ENCODE measurements around the gene MTAP.

MTAP gene

GRCh38 chr9:21903380-21903965 lies 101.0 kb downstream of the MTAP start:
- H3K4me3 ChIP-seq (ENCODE audit: low read depth, low read length) = no peak overlapping the region

GRCh38 chr9:21904371-21904770 lies 101.9 kb downstream of the MTAP start:
- H3K4me3 ChIP-seq (ENCODE audit: low read depth, low read length) = no peak overlapping the region
- TF ChIP-seq, protein P1, sequence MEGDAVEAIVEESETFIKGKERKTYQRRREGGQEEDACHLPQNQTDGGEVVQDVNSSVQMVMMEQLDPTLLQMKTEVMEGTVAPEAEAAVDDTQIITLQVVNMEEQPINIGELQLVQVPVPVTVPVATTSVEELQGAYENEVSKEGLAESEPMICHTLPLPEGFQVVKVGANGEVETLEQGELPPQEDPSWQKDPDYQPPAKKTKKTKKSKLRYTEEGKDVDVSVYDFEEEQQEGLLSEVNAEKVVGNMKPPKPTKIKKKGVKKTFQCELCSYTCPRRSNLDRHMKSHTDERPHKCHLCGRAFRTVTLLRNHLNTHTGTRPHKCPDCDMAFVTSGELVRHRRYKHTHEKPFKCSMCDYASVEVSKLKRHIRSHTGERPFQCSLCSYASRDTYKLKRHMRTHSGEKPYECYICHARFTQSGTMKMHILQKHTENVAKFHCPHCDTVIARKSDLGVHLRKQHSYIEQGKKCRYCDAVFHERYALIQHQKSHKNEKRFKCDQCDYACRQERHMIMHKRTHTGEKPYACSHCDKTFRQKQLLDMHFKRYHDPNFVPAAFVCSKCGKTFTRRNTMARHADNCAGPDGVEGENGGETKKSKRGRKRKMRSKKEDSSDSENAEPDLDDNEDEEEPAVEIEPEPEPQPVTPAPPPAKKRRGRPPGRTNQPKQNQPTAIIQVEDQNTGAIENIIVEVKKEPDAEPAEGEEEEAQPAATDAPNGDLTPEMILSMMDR (IDR thresholded peaks at IDR 0.05; ENCODE audit: borderline replicate concordance, insufficient read depth, low read depth, low read length) = no peak

More at GRCh38 chr9:21903380-21903965, 101.0 kb downstream of the MTAP start:
- TF ChIP-seq, protein P1 (IDR thresholded peaks at IDR 0.05; ENCODE audit: borderline replicate concordance, insufficient read depth, low read depth, low read length) = no peak

DNA sequence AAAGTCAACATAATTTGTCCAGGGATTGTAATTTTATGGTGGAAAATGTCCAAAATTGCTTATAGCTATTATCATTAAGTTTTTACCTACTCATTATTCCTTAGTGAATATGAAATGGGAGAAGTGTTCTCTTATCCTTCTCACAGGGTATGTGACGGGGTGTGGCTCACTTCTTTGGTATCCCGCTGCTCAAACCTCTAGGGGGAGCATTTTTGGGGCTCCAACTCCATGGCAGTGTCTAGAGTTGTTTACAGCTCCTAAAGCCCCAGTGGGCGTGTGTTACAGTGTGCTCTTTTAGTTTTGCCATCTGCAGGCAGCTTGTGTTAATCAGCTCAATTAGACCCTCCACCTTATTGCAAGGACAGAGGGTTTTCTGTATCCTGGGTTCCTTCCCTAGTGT lies 102.3 kb downstream of the MTAP start:
- TF ChIP-seq, protein P1 (IDR thresholded peaks at IDR 0.05; ENCODE audit: borderline replicate concordance, insufficient read depth, low read depth, low read length) = no peak

GRCh38 chr9:21906213-21906612 lies 103.8 kb downstream of the MTAP start:
- no peak overlapping the region for H3K4me3 ChIP-seq (ENCODE audit: low read depth, low read length)
- TF ChIP-seq, protein P1 (IDR thresholded peaks at IDR 0.05; ENCODE audit: borderline replicate concordance, insufficient read depth, low read depth, low read length) = no peak

More for the DNA sequence above, 102.3 kb downstream of the MTAP start:
- no peak overlapping the region for H3K4me3 ChIP-seq (ENCODE audit: low read depth, low read length)

GRCh38 chr9:21906881-21907280 lies 104.4 kb downstream of the MTAP start:
- H3K4me3 ChIP-seq (ENCODE audit: low read depth, low read length) = no peak overlapping the region
- TF ChIP-seq, protein P1 (IDR thresholded peaks at IDR 0.05; ENCODE audit: borderline replicate concordance, insufficient read depth, low read depth, low read length) = no peak

- no peak overlapping the region for H3K4me3 ChIP-seq (ENCODE audit: low read depth, low read length)
- TF ChIP-seq, protein P1 (IDR thresholded peaks at IDR 0.05; ENCODE audit: borderline replicate concordance, insufficient read depth, low read depth, low read length) = no peak
Measured at GRCh38 chr9:21919377-21920362, 117.2 kb downstream of the MTAP start.
